Activated CD4-positive, alpha-beta memory T cell treated with anti-CD3 and anti-CD28 coated beads, Interleukin-2, amount 10 ng/mL, durations not matched to agents 7 days and 5 days (primary cell): ENCODE data around the gene CRLF2. TPM values are rescaled to one million over a fixed set of nuclear protein-coding genes. Genes with fewer than 3 reads are reported as not detected.
"Not testable (repeated sequence)": the region's sequence is repeated elsewhere in the genome, so short reads cannot be mapped to it uniquely, and the experiment has no call there.

Source experiments
- CTCF ChIA-PET: fragments of 350-600 bp; sonication (Branson Sonifier 250); formaldehyde crosslinking; loops from one replicate; lab custom pipeline; 2021; ENCODE audit warnings: antibody characterized with exemption, inconsistent platforms; lab: Charles Lee
- POLR2A ChIA-PET: fragments of 350-600 bp; sonication (Branson Sonifier 250); formaldehyde crosslinking; loops from one replicate; lab custom pipeline; 2021; ENCODE audit warnings: antibody characterized with exemption; lab: Charles Lee
- DNase-seq: peaks from one replicate; pipeline ENCODE4 v3.0.0-alpha.2; 2020
- H3K27ac Mint-ChIP-seq: one replicate; pipeline ENCODE4 v1.8.0; 2021; ENCODE audit warnings: mild to moderate bottlenecking, mixed read lengths
- H3K27me3 Mint-ChIP-seq: one replicate; pipeline ENCODE4 v1.8.0; 2021; ENCODE audit warnings: mixed read lengths
- H3K36me3 Mint-ChIP-seq: one replicate; pipeline ENCODE4 v1.8.0; 2021; ENCODE audit warnings: low read depth, mixed read lengths
- H3K4me1 Mint-ChIP-seq: one replicate; pipeline ENCODE4 v1.8.0; 2021; ENCODE audit warnings: mixed read lengths
- H3K4me3 Mint-ChIP-seq: one replicate; pipeline ENCODE4 v1.8.0; 2021; ENCODE audit warnings: mild to moderate bottlenecking, mixed read lengths
- H3K9me3 Mint-ChIP-seq: one replicate; pipeline ENCODE4 v1.8.0; 2021; ENCODE audit warnings: mixed read lengths
- total RNA-seq, 2 experiments: library from RNA; stranded (reverse); gene quantifications; one replicate each; pipeline ENCODE4 v1.2.3, GENCODE V29; 2021

CRLF2 gene
- 1 to 10 TPM; 5.9 to 6.8 TPM for total RNA-seq

- H3K27me3 Mint-ChIP-seq, result peaks cover 14% of the 10 kb centered on the region
- H3K9me3 Mint-ChIP-seq, result peaks cover 8% of the 10 kb centered on the region
- H3K36me3 Mint-ChIP-seq, result peaks cover 17% of the 10 kb centered on the region
- POLR2A ChIA-PET, result no interaction called here
- peaks cover 40% of the 10 kb centered on the region for H3K4me1 Mint-ChIP-seq
- CTCF ChIA-PET, result no interaction called here
- DNase-seq, result peak; percentile 60
- peak within 1 kb of the TSS; percentile 85 for H3K27ac Mint-ChIP-seq
- peak within 1 kb of the TSS; percentile 70 for H3K4me3 Mint-ChIP-seq
Observed at GRCh38 chrX:1212532-1212931, at the start of gene CRLF2. CRLF2 (minus strand) TSS chrX:1212649; CDS start chrX:1212634, 15 bp downstream.

GRCh38 chrX:1261771-1262170 is 49.3 kb upstream of the CRLF2 start:
- H3K27ac Mint-ChIP-seq, H3K9me3 Mint-ChIP-seq, CTCF ChIA-PET, POLR2A ChIA-PET, DNase-seq, H3K27me3 Mint-ChIP-seq, H3K4me3 Mint-ChIP-seq, H3K36me3 Mint-ChIP-seq: not testable (repeated sequence)
- peaks cover 12% of the 10 kb centered on the region for H3K4me1 Mint-ChIP-seq

GRCh38 chrX:1261285-1261684 is 48.8 kb upstream of the CRLF2 start:
- DNase-seq, result no peak
- H3K36me3 Mint-ChIP-seq, result no peaks in the 10 kb centered on the region
- POLR2A ChIA-PET, result no interaction called here

GRCh38 chrX:1252861-1253260 is 40.4 kb upstream of the CRLF2 start:
- ChIA-PET POLR2A (no interaction called here), CTCF (no interaction called here)
- DNase-seq, result no peak
- H3K4me3 Mint-ChIP-seq, result no peak overlapping the region
- H3K4me1 Mint-ChIP-seq, result peaks cover 24% of the 10 kb centered on the region
- peaks cover 2% of the 10 kb centered on the region for H3K9me3 Mint-ChIP-seq
- H3K27ac Mint-ChIP-seq, result no peak overlapping the region
- H3K27me3 Mint-ChIP-seq, result no peaks in the 10 kb centered on the region
- H3K36me3 Mint-ChIP-seq, result peaks cover 6% of the 10 kb centered on the region

More at GRCh38 chrX:1261285-1261684, 48.8 kb upstream of the CRLF2 start:
- H3K27ac Mint-ChIP-seq, result no peak overlapping the region
- CTCF ChIA-PET, result no interaction called here
- no peak overlapping the region for H3K4me3 Mint-ChIP-seq
- no peaks in the 10 kb centered on the region for H3K27me3 Mint-ChIP-seq
- H3K4me1 Mint-ChIP-seq, result peaks cover 9% of the 10 kb centered on the region
- peaks cover 5% of the 10 kb centered on the region for H3K9me3 Mint-ChIP-seq

- ChIA-PET POLR2A (no interaction called here), CTCF (no interaction called here)
- peak; percentile 81 for DNase-seq
- H3K4me3 Mint-ChIP-seq, result peak overlapping the region; percentile 30
- no peaks in the 10 kb centered on the region for H3K27me3 Mint-ChIP-seq
- H3K27ac Mint-ChIP-seq, result peak overlapping the region; percentile 93
- H3K4me1 Mint-ChIP-seq, result peaks cover 35% of the 10 kb centered on the region
- H3K36me3 Mint-ChIP-seq, result peaks cover 9% of the 10 kb centered on the region
- peaks cover 2% of the 10 kb centered on the region for H3K9me3 Mint-ChIP-seq
Observed at GRCh38 chrX:1249101-1249887, 36.8 kb upstream of the CRLF2 start.

- Mint-ChIP-seq H3K27ac (peak overlapping the region; percentile 93), H3K27me3 (no peaks in the 10 kb centered on the region), H3K36me3 (peaks cover 9% of the 10 kb centered on the region), H3K4me3 (no peak overlapping the region), H3K9me3 (peaks cover 2% of the 10 kb centered on the region), H3K4me1 (peaks cover 42% of the 10 kb centered on the region)
- POLR2A ChIA-PET, result no interaction called here
- CTCF ChIA-PET, result no interaction called here
- DNase-seq, result no peak
Observed at GRCh38 chrX:1248331-1249061, 36.0 kb upstream of the CRLF2 start.

- Mint-ChIP-seq H3K27me3 (no peaks in the 10 kb centered on the region), H3K4me1 (peaks cover 51% of the 10 kb centered on the region), H3K4me3 (no peak overlapping the region), H3K9me3 (peaks cover 2% of the 10 kb centered on the region), H3K36me3 (peaks cover 9% of the 10 kb centered on the region), H3K27ac (peak overlapping the region; percentile 59)
- peak; percentile 89 for DNase-seq
- POLR2A ChIA-PET, result no interaction called here
- CTCF ChIA-PET, result no interaction called here
Observed at GRCh38 chrX:1246816-1247215, 34.4 kb upstream of the CRLF2 start.

- POLR2A ChIA-PET, result no interaction called here
- H3K36me3 Mint-ChIP-seq, result peaks cover 8% of the 10 kb centered on the region
- peaks cover 44% of the 10 kb centered on the region for H3K4me1 Mint-ChIP-seq
- no peak overlapping the region for H3K4me3 Mint-ChIP-seq
- no peak overlapping the region for H3K27ac Mint-ChIP-seq
- DNase-seq, result peak; percentile 28
- CTCF ChIA-PET, result no interaction called here
- H3K27me3 Mint-ChIP-seq, result no peaks in the 10 kb centered on the region
- no peaks in the 10 kb centered on the region for H3K9me3 Mint-ChIP-seq
Observed at GRCh38 chrX:1244164-1245076, 32.0 kb upstream of the CRLF2 start.

GRCh38 chrX:1242891-1243402 is 30.5 kb upstream of the CRLF2 start:
- H3K36me3 Mint-ChIP-seq, result peaks cover 7% of the 10 kb centered on the region
- CTCF ChIA-PET, result no interaction called here
- H3K4me3 Mint-ChIP-seq, result no peak overlapping the region
- POLR2A ChIA-PET, result no interaction called here
- H3K27ac Mint-ChIP-seq, result peak overlapping the region; percentile 78
- H3K27me3 Mint-ChIP-seq, result no peaks in the 10 kb centered on the region
- H3K4me1 Mint-ChIP-seq, result peaks cover 34% of the 10 kb centered on the region
- H3K9me3 Mint-ChIP-seq, result no peaks in the 10 kb centered on the region
- peak; percentile 57 for DNase-seq

- H3K4me3 Mint-ChIP-seq, DNase-seq, H3K36me3 Mint-ChIP-seq, H3K27me3 Mint-ChIP-seq, H3K9me3 Mint-ChIP-seq, CTCF ChIA-PET, POLR2A ChIA-PET, H3K27ac Mint-ChIP-seq: not testable (repeated sequence)
- peaks cover 25% of the 10 kb centered on the region for H3K4me1 Mint-ChIP-seq
Observed at GRCh38 chrX:1240551-1240950, 28.1 kb upstream of the CRLF2 start.

- ChIA-PET POLR2A (no interaction called here), CTCF (no interaction called here)
- Mint-ChIP-seq H3K27me3 (no peaks in the 10 kb centered on the region), H3K27ac (no peak overlapping the region), H3K36me3 (peaks cover 3% of the 10 kb centered on the region), H3K4me3 (no peak overlapping the region), H3K9me3 (no peaks in the 10 kb centered on the region), H3K4me1 (peaks cover 23% of the 10 kb centered on the region)
- peak; percentile 24 for DNase-seq
Observed at GRCh38 chrX:1239681-1240142, 27.3 kb upstream of the CRLF2 start.

- no peak overlapping the region for H3K4me3 Mint-ChIP-seq
- CTCF ChIA-PET, result no interaction called here
- H3K27ac Mint-ChIP-seq, result no peak overlapping the region
Observed at GRCh38 chrX:1231850-1232465, 19.5 kb upstream of the CRLF2 start.

More at GRCh38 chrX:1231850-1232465, 19.5 kb upstream of the CRLF2 start:
- POLR2A ChIA-PET, result no interaction called here
- Mint-ChIP-seq H3K9me3 (peaks cover 11% of the 10 kb centered on the region), H3K36me3 (no peaks in the 10 kb centered on the region), H3K4me1 (peaks cover 6% of the 10 kb centered on the region), H3K27me3 (peaks cover 5% of the 10 kb centered on the region)
- DNase-seq, result no peak
